ENCODE measurements around the gene COX8C. TPM values are rescaled to one million over a fixed set of nuclear protein-coding genes. Genes with fewer than 3 reads are reported as not detected.

Gene COX8C
- total and polyA plus RNA-seq, 2 experiments from 2014 or later, result 0.56 TPM; not detected in 1

- Histone ChIP-seq H3K4me3 (no peak overlapping the region), H3K4me1 (ENCODE audit: low read depth) (peaks cover 28% of the 10 kb centered on the region), H3K27me3 (no peaks in the 10 kb centered on the region), H3K9me3 (ENCODE audit: low read depth) (no peaks in the 10 kb centered on the region), H3K27ac (peak overlapping the region; percentile 99), H3K36me3 (no peaks in the 10 kb centered on the region)
- DNase-seq (ENCODE audit: low read depth in 1 of 2, low spot score in 1 of 2), result no peak
- no peak for TF ChIP-seq CTCF (IDR thresholded peaks at IDR 0.05; ENCODE audit: low read depth, low read length)
Observed at GRCh38 chr14:93330609-93331000, 16.4 kb upstream of the COX8C start.

GRCh38 chr14:93331002-93331727 is 15.8 kb upstream of the COX8C start:
- H3K4me3 ChIP-seq, result peak overlapping the region; percentile 97
- no peaks in the 10 kb centered on the region for H3K9me3 ChIP-seq (ENCODE audit: low read depth)
- peaks cover 28% of the 10 kb centered on the region for H3K4me1 ChIP-seq (ENCODE audit: low read depth)
- TF ChIP-seq CTCF (IDR thresholded peaks at IDR 0.05; ENCODE audit: low read depth, low read length), result no peak
- H3K27ac ChIP-seq, result peak overlapping the region; percentile 99
- H3K27me3 ChIP-seq, result no peaks in the 10 kb centered on the region
- DNase-seq (ENCODE audit: low read depth in 1 of 2, low spot score in 1 of 2), result peak in 1 of 2 donors; percentile 6
- no peaks in the 10 kb centered on the region for H3K36me3 ChIP-seq

- Histone ChIP-seq H3K9me3 (ENCODE audit: low read depth) (no peaks in the 10 kb centered on the region), H3K4me3 (peak overlapping the region; percentile 97), H3K4me1 (ENCODE audit: low read depth) (peaks cover 28% of the 10 kb centered on the region), H3K27me3 (no peaks in the 10 kb centered on the region), H3K27ac (peak overlapping the region; percentile 99), H3K36me3 (no peaks in the 10 kb centered on the region)
- no peak for TF ChIP-seq CTCF (IDR thresholded peaks at IDR 0.05; ENCODE audit: low read depth, low read length)
- DNase-seq (ENCODE audit: low read depth in 1 of 2, low spot score in 1 of 2), result peak in 1 of 2 donors; percentile 14
Observed at GRCh38 chr14:93331728-93332396, 15.1 kb upstream of the COX8C start.

GRCh38 chr14:93332397-93332852 is 14.6 kb upstream of the COX8C start:
- DNase-seq (ENCODE audit: low read depth in 1 of 2, low spot score in 1 of 2), result peak; percentile 57 to 91
- Histone ChIP-seq H3K4me1 (ENCODE audit: low read depth) (peaks cover 28% of the 10 kb centered on the region), H3K36me3 (no peaks in the 10 kb centered on the region), H3K9me3 (ENCODE audit: low read depth) (no peaks in the 10 kb centered on the region), H3K27ac (peak overlapping the region; percentile 99), H3K27me3 (no peaks in the 10 kb centered on the region), H3K4me3 (peak overlapping the region; percentile 97)
- TF ChIP-seq CTCF (IDR thresholded peaks at IDR 0.05; ENCODE audit: low read depth, low read length), result no peak

- H3K27ac ChIP-seq, result peak within 1 kb of the TSS; percentile 99
- no peaks in the 10 kb centered on the region for H3K27me3 ChIP-seq
- DNase-seq (ENCODE audit: low read depth in 1 of 2, low spot score in 1 of 2), result peak; percentile 97 to 99
- H3K9me3 ChIP-seq (ENCODE audit: low read depth), result no peaks in the 10 kb centered on the region
- peak within 1 kb of the TSS; percentile 97 for H3K4me3 ChIP-seq
- no peak for TF ChIP-seq CTCF (IDR thresholded peaks at IDR 0.05; ENCODE audit: low read depth, low read length)
- no peaks in the 10 kb centered on the region for H3K36me3 ChIP-seq
- peaks cover 28% of the 10 kb centered on the region for H3K4me1 ChIP-seq (ENCODE audit: low read depth)
Observed at GRCh38 chr14:93332853-93333630, 13.9 kb upstream of the COX8C start, which contains the start of gene BTBD7. BTBD7 (minus strand) TSS chr14:93333036; CDS start chr14:93296051, 36,985 bp downstream.

All from cardiac muscle cell (in vitro differentiated cells and primary cell).